ENCODE data around the gene CMTM4. TPM values are rescaled to one million over a fixed set of nuclear protein-coding genes. Genes with fewer than 3 reads are reported as not detected.

CMTM4 gene
- total RNA-seq, 1 donor from 2014 or later, result 32.5 TPM

- no peak overlapping the region for H3K4me3 Mint-ChIP-seq (ENCODE audit: unreplicated experiment)
- DNase-seq (ENCODE audit: low spot score), result no peak
- H3K27me3 Mint-ChIP-seq (ENCODE audit: low read depth), result no peaks in the 10 kb centered on the region
- peaks cover 31% of the 10 kb centered on the region for H3K4me1 Mint-ChIP-seq (ENCODE audit: low read depth)
- TF ChIP-seq CTCF (IDR thresholded peaks at IDR 0.05), result no peak
- H3K36me3 Mint-ChIP-seq (ENCODE audit: low read depth), result peaks cover 6% of the 10 kb centered on the region
- H3K27ac Mint-ChIP-seq (ENCODE audit: unreplicated experiment), result no peak overlapping the region
- H3K9me3 Mint-ChIP-seq (ENCODE audit: low read depth), result no peaks in the 10 kb centered on the region
These were observed 72.8 kb downstream of the CMTM4 start for GRCh38 chr16:66623755-66624154.

GRCh38 chr16:66622863-66623262 is 73.7 kb downstream of the CMTM4 start:
- H3K4me1 Mint-ChIP-seq (ENCODE audit: low read depth), result peaks cover 40% of the 10 kb centered on the region
- no peaks in the 10 kb centered on the region for H3K9me3 Mint-ChIP-seq (ENCODE audit: low read depth)
- H3K27ac Mint-ChIP-seq (ENCODE audit: unreplicated experiment), result no peak overlapping the region
- H3K36me3 Mint-ChIP-seq (ENCODE audit: low read depth), result peaks cover 6% of the 10 kb centered on the region
- no peaks in the 10 kb centered on the region for H3K27me3 Mint-ChIP-seq (ENCODE audit: low read depth)
- no peak overlapping the region for H3K4me3 Mint-ChIP-seq (ENCODE audit: unreplicated experiment)
- TF ChIP-seq CTCF (IDR thresholded peaks at IDR 0.05), result no peak
- DNase-seq (ENCODE audit: low spot score), result no peak

GRCh38 chr16:66621973-66622372 is 74.6 kb downstream of the CMTM4 start:
- Mint-ChIP-seq H3K4me1 (ENCODE audit: low read depth) (peaks cover 49% of the 10 kb centered on the region), H3K4me3 (ENCODE audit: unreplicated experiment) (no peak overlapping the region), H3K27ac (ENCODE audit: unreplicated experiment) (no peak overlapping the region), H3K9me3 (ENCODE audit: low read depth) (no peaks in the 10 kb centered on the region), H3K27me3 (ENCODE audit: low read depth) (no peaks in the 10 kb centered on the region), H3K36me3 (ENCODE audit: low read depth) (peaks cover 6% of the 10 kb centered on the region)
- DNase-seq (ENCODE audit: low spot score), result no peak
- TF ChIP-seq CTCF (IDR thresholded peaks at IDR 0.05), result no peak

- no peaks in the 10 kb centered on the region for H3K9me3 Mint-ChIP-seq (ENCODE audit: low read depth)
- peaks cover 64% of the 10 kb centered on the region for H3K4me1 Mint-ChIP-seq (ENCODE audit: low read depth)
- no peak overlapping the region for H3K4me3 Mint-ChIP-seq (ENCODE audit: unreplicated experiment)
- H3K36me3 Mint-ChIP-seq (ENCODE audit: low read depth), result peaks cover 6% of the 10 kb centered on the region
- H3K27ac Mint-ChIP-seq (ENCODE audit: unreplicated experiment), result peak overlapping the region; percentile 43
- no peak for TF ChIP-seq CTCF (IDR thresholded peaks at IDR 0.05)
- no peak for DNase-seq (ENCODE audit: low spot score)
- H3K27me3 Mint-ChIP-seq (ENCODE audit: low read depth), result no peaks in the 10 kb centered on the region
These were observed 76.1 kb downstream of the CMTM4 start for GRCh38 chr16:66620429-66620795.

- no peak for TF ChIP-seq CTCF (IDR thresholded peaks at IDR 0.05)
- Mint-ChIP-seq H3K4me3 (ENCODE audit: unreplicated experiment) (peak overlapping the region; percentile 26), H3K36me3 (ENCODE audit: low read depth) (peaks cover 6% of the 10 kb centered on the region), H3K9me3 (ENCODE audit: low read depth) (no peaks in the 10 kb centered on the region), H3K27ac (ENCODE audit: unreplicated experiment) (peak overlapping the region; percentile 95), H3K27me3 (ENCODE audit: low read depth) (no peaks in the 10 kb centered on the region), H3K4me1 (ENCODE audit: low read depth) (peaks cover 70% of the 10 kb centered on the region)
- no peak for DNase-seq (ENCODE audit: low spot score)
These were observed 76.8 kb downstream of the CMTM4 start for GRCh38 chr16:66619534-66620428.

All from chondrocyte (in vitro differentiated cells).